Gastrocnemius medialis (tissue), 4 donors: ENCODE results near the gene SPON1.

ENCODE experiments used
- POLR2A ChIP-seq, 2 donors: fragments of 450-650 bp; IDR thresholded peaks; one replicate each; pipeline ENCODE4 v1.6.1; 2017; ENCODE audit warnings: antibody characterized with exemption in 2 of 2, mild to moderate bottlenecking in 2 of 2, moderate library complexity in 2 of 2
- TF ChIP-seq, protein P1 (sequence below), 5 experiments: fragments of 450-650 bp in 3 of 5; fragments of 200-600 bp in 2 of 5; sonication (generic) in 2 of 5; IDR thresholded peaks in 4 of 5; conservative IDR thresholded peaks in 1 of 5; 1 replicate in 4 of 5; 2 replicates in 1 of 5; pipeline ENCODE4 v1.5.1; 2016 to 2019; ENCODE audit warnings: antibody characterized with exemption in 5 of 5, mild to moderate bottlenecking in 3 of 5, moderate library complexity in 3 of 5

DNA sequence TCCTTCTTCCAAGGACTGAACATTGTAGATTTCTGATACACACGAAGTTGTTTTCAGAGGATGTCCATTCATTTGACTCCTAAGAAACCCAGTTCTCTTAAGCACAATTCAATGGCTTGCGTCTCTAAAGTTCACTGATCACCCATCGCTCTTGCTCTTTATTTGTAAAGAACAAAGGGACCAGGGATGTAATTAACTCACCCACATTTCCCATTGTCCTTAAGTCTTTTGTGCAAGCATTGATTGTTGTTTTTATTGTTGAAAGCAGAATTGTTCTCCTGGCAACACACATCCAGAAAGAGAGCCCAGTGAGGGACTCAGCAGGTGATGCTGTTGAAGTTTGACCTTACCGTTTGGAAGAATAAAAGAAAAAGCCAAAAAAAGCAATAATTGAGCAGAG lies 59.2 kb downstream of the SPON1 start:
- TF ChIP-seq, protein P1, sequence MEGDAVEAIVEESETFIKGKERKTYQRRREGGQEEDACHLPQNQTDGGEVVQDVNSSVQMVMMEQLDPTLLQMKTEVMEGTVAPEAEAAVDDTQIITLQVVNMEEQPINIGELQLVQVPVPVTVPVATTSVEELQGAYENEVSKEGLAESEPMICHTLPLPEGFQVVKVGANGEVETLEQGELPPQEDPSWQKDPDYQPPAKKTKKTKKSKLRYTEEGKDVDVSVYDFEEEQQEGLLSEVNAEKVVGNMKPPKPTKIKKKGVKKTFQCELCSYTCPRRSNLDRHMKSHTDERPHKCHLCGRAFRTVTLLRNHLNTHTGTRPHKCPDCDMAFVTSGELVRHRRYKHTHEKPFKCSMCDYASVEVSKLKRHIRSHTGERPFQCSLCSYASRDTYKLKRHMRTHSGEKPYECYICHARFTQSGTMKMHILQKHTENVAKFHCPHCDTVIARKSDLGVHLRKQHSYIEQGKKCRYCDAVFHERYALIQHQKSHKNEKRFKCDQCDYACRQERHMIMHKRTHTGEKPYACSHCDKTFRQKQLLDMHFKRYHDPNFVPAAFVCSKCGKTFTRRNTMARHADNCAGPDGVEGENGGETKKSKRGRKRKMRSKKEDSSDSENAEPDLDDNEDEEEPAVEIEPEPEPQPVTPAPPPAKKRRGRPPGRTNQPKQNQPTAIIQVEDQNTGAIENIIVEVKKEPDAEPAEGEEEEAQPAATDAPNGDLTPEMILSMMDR (IDR thresholded peaks at IDR 0.05 in 4 of 5, conservative IDR thresholded peaks at IDR 0.05 in 1 of 5), result no peak
- no peak for TF ChIP-seq POLR2A (IDR thresholded peaks at IDR 0.05)
